IMR-90 (cell line): Measurements from ENCODE around the gene PPP5C. TPM values are rescaled to one million over a fixed set of nuclear protein-coding genes. Genes with fewer than 3 reads are reported as not detected.
A peak's percentile ranks its signal among the peaks of the same experiment; 100 is the strongest.

Source experiments
- ATAC-seq: fragments of 200-7000 bp; cut with Tn5 transposase; 2 replicates; pipeline ENCODE4 v1.9.1; 2020; ENCODE audit warnings: low read depth, mild to moderate bottlenecking, moderate library complexity
- BruUV-seq: library from RNA; stranded (reverse); fragments of 400-500 nt; replicated peaks from 2 replicates; lab custom pipeline; 2021; lab: Mats Ljungman, UMichigan
- CTCF ChIA-PET: fragments of 300-600 bp; formaldehyde crosslinking; extraction: SDS; loops from one replicate; lab custom pipeline; 2021; ENCODE audit warnings: antibody characterized with exemption; lab: Yijun Ruan, JAX
- POLR2A ChIA-PET: fragments of 300-600 bp; sonication (Branson Sonifier 250); formaldehyde crosslinking; loops from one replicate; lab custom pipeline; 2022; ENCODE audit warnings: antibody characterized with exemption; ENCODE audit not compliant: unreplicated experiment; lab: Charles Lee
- DNase-seq: peaks from one replicate; pipeline ENCODE4 v3.0.0; 2013
- H2AFZ ChIP-seq: replicated peaks from 2 replicates; pipeline ENCODE3; 2013; ENCODE audit warnings: low read length, mild to moderate bottlenecking; ENCODE audit not compliant: poor library complexity
- H2AK5ac ChIP-seq: 2 replicates; pipeline ENCODE4 v1.6.1; 2013; ENCODE audit warnings: low read depth, low read length, inconsistent platforms
- H2AK9ac ChIP-seq: replicated peaks from 2 replicates; pipeline ENCODE3; 2013; ENCODE audit warnings: mild to moderate bottlenecking, low read depth, low read length, moderate library complexity; ENCODE audit not compliant: poor library complexity
- H2BK120ac ChIP-seq: 2 replicates; pipeline ENCODE4 v1.6.1; 2013; ENCODE audit warnings: low read depth, low read length, inconsistent platforms
- H2BK15ac ChIP-seq: 3 replicates; pipeline ENCODE4 v1.6.1; 2013; ENCODE audit warnings: low read depth, low read length, inconsistent platforms
- H2BK20ac ChIP-seq: 2 replicates; pipeline ENCODE4 v1.6.1; 2013; ENCODE audit warnings: low read depth, mild to moderate bottlenecking, inconsistent platforms, low read length, moderate library complexity
- H2BK5ac ChIP-seq: 2 replicates; pipeline ENCODE4 v1.6.1; 2013; ENCODE audit warnings: mild to moderate bottlenecking, low read depth, low read length, inconsistent platforms; ENCODE audit not compliant: poor library complexity, severe bottlenecking
- H3K14ac ChIP-seq: replicated peaks from 2 replicates; pipeline ENCODE4 v1.6.1; 2013; ENCODE audit warnings: low read depth, low read length, inconsistent platforms
- H3K18ac ChIP-seq: 2 replicates; pipeline ENCODE4 v1.6.1; 2013; ENCODE audit warnings: low read depth, low read length, control low read depth
- H3K23ac ChIP-seq: 2 replicates; pipeline ENCODE4 v1.6.1; 2013; ENCODE audit warnings: low read depth, low read length, inconsistent platforms
- H3K27ac ChIP-seq: 2 replicates; pipeline ENCODE4 v1.5.1; 2013; ENCODE audit warnings: mild to moderate bottlenecking, control low read depth, low read length; ENCODE audit not compliant: insufficient read depth
- H3K27me3 ChIP-seq: 2 replicates; pipeline ENCODE4 v1.6.1; 2013; ENCODE audit warnings: low read length; ENCODE audit not compliant: control insufficient read depth, insufficient read depth
- H3K36me3 ChIP-seq: 2 replicates; pipeline ENCODE4 v1.6.1; 2013; ENCODE audit warnings: low read length, mixed read lengths; ENCODE audit not compliant: control insufficient read depth, insufficient read depth
- H3K4ac ChIP-seq: 2 replicates; pipeline ENCODE4 v1.6.1; 2013; ENCODE audit warnings: low read depth, low read length, inconsistent platforms
- H3K4me1 ChIP-seq: 2 replicates; pipeline ENCODE4 v1.6.1; 2013; ENCODE audit warnings: low read length, mixed read lengths; ENCODE audit not compliant: control insufficient read depth, insufficient read depth
- H3K4me2 ChIP-seq: 2 replicates; pipeline ENCODE4 v1.6.1; 2013; ENCODE audit warnings: low read depth, mild to moderate bottlenecking, control low read depth, low read length, moderate library complexity
- H3K4me3 ChIP-seq: 2 replicates; pipeline ENCODE4 v1.5.1; 2013; ENCODE audit warnings: low read depth, mild to moderate bottlenecking, control low read depth, low read length, moderate library complexity; ENCODE audit not compliant: insufficient read depth
- H3K56ac ChIP-seq: 2 replicates; pipeline ENCODE4 v1.6.1; 2013; ENCODE audit warnings: low read length, inconsistent platforms; ENCODE audit not compliant: insufficient read depth; ENCODE audit errors: extremely low read depth
- H3K79me1 ChIP-seq, 2 experiments: 2 replicates each; pipeline ENCODE4 v1.6.1; 2013; ENCODE audit warnings: low read length in 2 of 2, inconsistent platforms in 1 of 2, low read depth in 1 of 2
- H3K9ac ChIP-seq: 2 replicates; pipeline ENCODE4 v1.6.1; 2013; ENCODE audit warnings: low read depth, low read length, control low read depth
- H3K9me1 ChIP-seq: 2 replicates; pipeline ENCODE4 v1.6.1; 2013; ENCODE audit warnings: low read length, inconsistent platforms; ENCODE audit not compliant: insufficient read depth
- H3K9me3 ChIP-seq: 2 replicates; pipeline ENCODE4 v1.6.1; 2013; ENCODE audit warnings: low read length; ENCODE audit not compliant: control insufficient read depth, insufficient read depth
- H4K20me1 ChIP-seq: 2 replicates; pipeline ENCODE4 v1.6.1; 2013; ENCODE audit warnings: low read length, inconsistent platforms; ENCODE audit not compliant: insufficient read depth
- H4K5ac ChIP-seq: 2 replicates; pipeline ENCODE4 v1.6.1; 2013; ENCODE audit warnings: mild to moderate bottlenecking, low read depth, low read length, control low read depth
- H4K8ac ChIP-seq, 2 experiments: 2 replicates each; pipeline ENCODE4 v1.6.1; 2013; ENCODE audit warnings: low read depth in 2 of 2, low read length in 2 of 2, control low read depth in 1 of 2, inconsistent platforms in 1 of 2
- H4K91ac ChIP-seq: 2 replicates; pipeline ENCODE4 v1.6.1; 2013; ENCODE audit warnings: low read depth, low read length, inconsistent platforms; ENCODE audit not compliant: insufficient read depth
- CEBPB ChIP-seq: IDR thresholded peaks from 2 replicates; pipeline ENCODE4 v1.6.1; 2012; ENCODE audit warnings: low read depth, low read length, improper control_type of control experiment
- FOS ChIP-seq: fragments of 150-350 bp; IDR thresholded peaks from 2 replicates; pipeline ENCODE4 v1.6.1; 2016; ENCODE audit warnings: low read depth, low read length
- WGBS, 2 experiments: methylation state at CpG; one replicate each; pipeline versions ENCODE4 v1.1.5 to v1.1.7; 2013; ENCODE audit warnings: missing lambda C conversion rate in 2 of 2; ENCODE audit not compliant: insufficient read length in 1 of 2; ENCODE audit errors: extremely low coverage in 2 of 2; 5-methylcytosine and 5-hydroxymethylcytosine counted together
- dilution Hi-C: fragments of 300-500 bp; cut with HindIII; formaldehyde crosslinking; loops from one replicate; pipeline ENCODE4 v1.14.3; 2018; ENCODE audit warnings: low sequenced_read_pairs; ENCODE audit not compliant: unreplicated experiment
- in situ Hi-C: fragments of 300-500 bp; cut with MboI; formaldehyde crosslinking; loops from 3 replicates; pipeline ENCODE4 v1.14.3; 2019; ENCODE audit warnings: low sequenced_read_pairs, inconsistent platforms, mixed read lengths
- intact Hi-C: fragments of 100-400 bp; cut with micrococcal nuclease; formaldehyde crosslinking; loops from 2 replicates; pipeline ENCODE4 v1.10.0; 2022
- polyA plus RNA-seq, 3 experiments: library from polyadenylated mRNA; depleted of rRNA; stranded (reverse); fragments of >200 nt; gene quantifications; 2 replicates each; pipeline ENCODE4 v1.2.3, GENCODE V29; 2012; ENCODE audit warnings: low replicate concordance in 1 of 3
- total RNA-seq: library from RNA; depleted of rRNA; stranded (reverse); fragments of >200 nt; gene quantifications from 2 replicates; pipeline ENCODE4 v1.2.3, GENCODE V29; 2012

The PPP5C gene
- total and polyA plus RNA-seq, 2 of the 4 experiments (the other 2 are of a cell fraction), result 80.5 to 128 TPM

- H4K20me1 ChIP-seq, result peaks cover 7% of the 10 kb centered on the region
- no peak for TF ChIP-seq FOS
- peak; percentile 88 for TF ChIP-seq CEBPB
- no TSS peak for BruUV-seq
- intact Hi-C loops (no loop called here), dilution Hi-C loops (no loop called here), in situ Hi-C loops (no loop called here)
- peak; percentile 28 for DNase-seq
- peaks cover 6% of the 10 kb centered on the region; the same call in 1 of the 2 replicates for H3K36me3 ChIP-seq
- H2BK120ac ChIP-seq, result no peak overlapping the region
- no peak overlapping the region for H3K18ac ChIP-seq
- peak overlapping the region; percentile 60; the same call in 1 of the 2 replicates for H3K23ac ChIP-seq
- CTCF ChIA-PET, result no interaction called here
- no peak overlapping the region; the same call in 1 of the 2 replicates for H4K5ac ChIP-seq
- no peaks in the 10 kb centered on the region for H3K9me3 ChIP-seq
- no peak overlapping the region for H3K9ac ChIP-seq
- H2BK15ac ChIP-seq, result no peak overlapping the region
- peak overlapping the region; percentile 32; the same call in 1 of the 2 replicates for H3K27ac ChIP-seq
- no peak overlapping the region for H3K14ac ChIP-seq
- H3K4me1 ChIP-seq, result peaks cover 22% of the 10 kb centered on the region
- 0% methylated on average over 1 of the region's 11 CpGs; no CpG with 5 or more reads in 1 of the 2 experiments for WGBS, 2 experiments
- H4K8ac ChIP-seq, result no peak overlapping the region
- H3K4me2 ChIP-seq, result peak overlapping the region; percentile 10; the same call in 1 of the 2 replicates
- H2AFZ ChIP-seq, result peak overlapping the region; percentile 2
- no peak for ATAC-seq
- H3K56ac ChIP-seq, result no peak overlapping the region
- POLR2A ChIA-PET, result no interaction called here
- peak overlapping the region; percentile 46 for H2AK9ac ChIP-seq
- H3K27me3 ChIP-seq, result peaks cover 4% of the 10 kb centered on the region; the same call in 1 of the 2 replicates
- no peak overlapping the region for H2BK5ac ChIP-seq
- peak overlapping the region; percentile 39; the same call in 1 of the 2 replicates for H3K4ac ChIP-seq
- H4K91ac ChIP-seq, result no peak overlapping the region
- H2BK20ac ChIP-seq, result no peak overlapping the region
- H2AK5ac ChIP-seq, result peak overlapping the region; percentile 48; the same call in 1 of the 2 replicates
- H3K79me1 ChIP-seq, result peaks cover 20 to 31% of the 10 kb centered on the region in 2 experiments; a peak in 3 of 4 replicates
- H3K4me3 ChIP-seq, result no peak overlapping the region
- H3K9me1 ChIP-seq, result peaks cover 3% of the 10 kb centered on the region; the same call in 1 of the 2 replicates
Measured at GRCh38 chr19:46408664-46409039, 61.8 kb downstream of the PPP5C start.
